OCI-LY1 (cell line): ENCODE results near the gene OTP.

ENCODE experiments used
- CTCF ChIP-seq: fragments of 200-600 bp; sonication (generic), shearing (Covaris generic); IDR thresholded peaks from 2 replicates; pipeline ENCODE4 v1.5.1; 2017; ENCODE audit warnings: mild to moderate bottlenecking, antibody characterized with exemption, low read length, moderate library complexity, mixed read lengths
- EZH2 ChIP-seq: fragments of 200-600 bp; sonication (generic), shearing (Covaris generic); IDR thresholded peaks from 2 replicates; pipeline ENCODE4 v1.8.0; 2017; ENCODE audit warnings: borderline replicate concordance, mixed run types, mild to moderate bottlenecking, antibody characterized with exemption, low read length, moderate library complexity, mixed read lengths

- TF ChIP-seq CTCF = no peak
- TF ChIP-seq EZH2 = no peak
Measured at GRCh38 chr5:77645995-77646639, 7.6 kb upstream of the OTP start.
